Measurements from ENCODE around the gene RAD51B.
A peak's percentile ranks its signal among the peaks of the same experiment; 100 is the strongest.

RAD51B gene

DNA sequence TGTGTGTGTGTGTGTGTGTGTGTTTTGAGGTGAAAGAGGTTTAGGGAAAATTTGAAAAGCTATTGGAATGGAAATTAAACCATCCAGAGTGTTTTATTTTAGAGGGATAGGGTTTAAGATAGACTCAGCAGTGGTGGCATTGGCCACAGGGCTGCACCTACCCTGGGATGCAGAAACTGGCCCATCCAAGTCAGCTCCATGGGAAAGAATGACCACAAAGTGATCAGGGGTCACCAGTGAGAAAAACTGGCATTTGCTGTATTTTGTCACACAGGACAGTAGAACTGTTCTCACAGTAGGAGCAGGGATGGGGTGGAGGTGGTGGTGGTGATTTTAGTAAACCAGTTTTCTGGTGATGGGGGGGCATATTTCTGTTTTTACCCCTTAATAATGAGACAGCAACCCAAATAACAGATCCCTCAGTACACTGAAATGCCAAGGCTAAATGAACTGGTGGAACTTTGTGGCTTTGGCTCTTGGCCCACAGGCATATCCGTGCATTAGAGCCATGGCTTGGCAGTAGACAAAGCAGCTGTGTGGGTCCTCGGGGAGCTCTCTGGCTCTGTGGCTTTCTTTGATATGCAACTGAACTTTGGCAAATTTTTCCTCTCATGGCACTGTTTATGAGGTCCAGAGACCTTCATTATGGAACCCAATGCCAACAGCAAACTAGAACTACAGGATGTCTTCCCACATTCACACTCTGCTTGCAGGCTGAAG, 625.0 kb downstream of the RAD51B start:
- TF ChIP-seq CTCF (conservative IDR thresholded peaks at IDR 0.05; ENCODE audit: low read depth, low read length): no peak
- no peak overlapping the region for H3K4me3 ChIP-seq (ENCODE audit: low read length)
- peak; percentile 60 for DNase-seq (ENCODE audit: low read depth)

DNA sequence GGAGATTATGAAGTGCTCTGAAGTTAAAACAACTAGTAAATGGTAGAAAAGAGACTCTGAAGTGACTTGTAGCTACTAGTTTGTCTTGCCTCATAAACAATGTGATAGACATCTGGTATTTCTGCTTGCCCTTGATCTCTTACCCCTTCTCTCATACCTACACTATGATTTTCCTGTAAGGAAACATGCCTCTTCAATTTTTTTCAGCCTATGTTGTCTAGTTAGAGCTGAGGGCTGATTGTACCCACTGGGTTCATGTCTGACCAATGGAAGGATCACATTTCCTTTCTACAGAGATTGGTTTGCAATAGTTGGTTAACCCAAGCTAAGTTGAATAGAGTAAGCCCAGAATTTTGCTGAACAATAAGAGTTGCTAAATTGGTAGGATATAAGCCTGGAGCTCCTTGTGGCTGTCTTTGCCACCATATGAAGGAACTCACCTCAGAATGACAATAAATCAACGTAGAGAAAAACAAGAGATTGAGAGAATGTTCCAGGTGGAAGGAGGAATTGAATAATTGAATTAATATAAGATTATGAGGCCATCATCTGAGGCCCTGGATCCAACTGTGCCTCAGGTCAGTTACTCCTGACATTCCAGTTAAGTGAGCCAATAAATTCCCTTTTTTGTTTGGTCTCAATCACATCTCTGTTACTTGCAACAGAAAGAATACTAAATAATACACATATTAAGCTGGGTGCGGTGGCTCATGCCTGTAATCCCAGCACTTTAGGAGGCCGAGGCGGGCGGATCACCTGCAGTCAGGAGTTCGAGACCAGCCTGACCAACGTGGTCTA, 626.9 kb downstream of the RAD51B start:
- H3K4me3 ChIP-seq (ENCODE audit: low read length): no peak overlapping the region
- DNase-seq (ENCODE audit: low read depth): no peak
- TF ChIP-seq CTCF (conservative IDR thresholded peaks at IDR 0.05; ENCODE audit: low read depth, low read length): no peak

- no peak for TF ChIP-seq CTCF (conservative IDR thresholded peaks at IDR 0.05; ENCODE audit: low read depth, low read length)
- DNase-seq (ENCODE audit: low read depth): no peak
Observed at GRCh38 chr14:68447581-68448251, 628.1 kb downstream of the RAD51B start.

GRCh38 chr14:68448252-68448902, 628.8 kb downstream of the RAD51B start:
- no peak for DNase-seq (ENCODE audit: low read depth)
- TF ChIP-seq CTCF (conservative IDR thresholded peaks at IDR 0.05; ENCODE audit: low read depth, low read length): no peak
- H3K4me3 ChIP-seq (ENCODE audit: low read length): no peak overlapping the region

More at GRCh38 chr14:68447581-68448251, 628.1 kb downstream of the RAD51B start:
- H3K4me3 ChIP-seq (ENCODE audit: low read length): no peak overlapping the region

- no peak overlapping the region for H3K4me3 ChIP-seq (ENCODE audit: low read length)
- no peak for DNase-seq (ENCODE audit: low read depth)
- no peak for TF ChIP-seq CTCF (conservative IDR thresholded peaks at IDR 0.05; ENCODE audit: low read depth, low read length)
Observed at GRCh38 chr14:68449561-68450181, 630.1 kb downstream of the RAD51B start.

- no peak for DNase-seq (ENCODE audit: low read depth)
- H3K4me3 ChIP-seq (ENCODE audit: low read length): no peak overlapping the region
Observed at GRCh38 chr14:68450391-68451120, 631.0 kb downstream of the RAD51B start.

More at GRCh38 chr14:68450391-68451120, 631.0 kb downstream of the RAD51B start:
- no peak for TF ChIP-seq CTCF (conservative IDR thresholded peaks at IDR 0.05; ENCODE audit: low read depth, low read length)
